GM21528 (cell line): ENCODE results near the gene PROK2.
A peak's percentile ranks its signal among the peaks of the same experiment; 100 is the strongest.

Source experiments
- ATAC-seq: cut with Tn5 transposase; IDR thresholded peaks from one replicate; pipeline ENCODE4 v1.9.1; 2021; ENCODE audit warnings: mild to moderate bottlenecking, moderate library complexity; ENCODE audit not compliant: unreplicated experiment, low FRiP score

PROK2 gene

GRCh38 chr3:71751602-71752001, 33.3 kb downstream of the PROK2 start:
- ATAC-seq = no peak

GRCh38 chr3:71744738-71745137, 40.2 kb downstream of the PROK2 start:
- no peak for ATAC-seq

- no peak for ATAC-seq
Measured at GRCh38 chr3:71742621-71743020, 42.3 kb downstream of the PROK2 start.

- ATAC-seq = no peak
Measured at GRCh38 chr3:71734881-71735280, 50.1 kb downstream of the PROK2 start.

GRCh38 chr3:71733319-71733718, 51.6 kb downstream of the PROK2 start:
- no peak for ATAC-seq

GRCh38 chr3:71732637-71733036, 52.3 kb downstream of the PROK2 start:
- no peak for ATAC-seq

- no peak for ATAC-seq
Measured at GRCh38 chr3:71728632-71729342, 56.2 kb downstream of the PROK2 start.

- ATAC-seq = no peak
Measured at GRCh38 chr3:71726146-71726545, 58.8 kb downstream of the PROK2 start.

- ATAC-seq = peak; percentile 49
Measured at GRCh38 chr3:71725271-71725991, 59.5 kb downstream of the PROK2 start, which contains the start of gene EIF4E3. EIF4E3 (minus strand) TSS chr3:71725402; CDS start chr3:71725367, 35 bp downstream.

GRCh38 chr3:71724584-71725270, 60.2 kb downstream of the PROK2 start:
- ATAC-seq = peak; percentile 48

GRCh38 chr3:71724171-71724453, 60.8 kb downstream of the PROK2 start:
- ATAC-seq = no peak

GRCh38 chr3:71723452-71724170, 61.3 kb downstream of the PROK2 start:
- ATAC-seq = no peak

- ATAC-seq = no peak
Measured at GRCh38 chr3:71722693-71723092, 62.3 kb downstream of the PROK2 start.
